SJSA1 (cell line): ENCODE data around the gene AFG1L. TPM values are rescaled to one million over a fixed set of nuclear protein-coding genes. Genes with fewer than 3 reads are reported as not detected.

Experiments
- DNase-seq, 2 experiments: peaks; one replicate each; pipeline ENCODE4 v3.0.0-alpha.2; 2015 to 2020; ENCODE audit warnings: low spot score in 2 of 2, low read depth in 1 of 2
- H3K27ac ChIP-seq: fragments of 250-450 bp; sonication (Bioruptor Pico); 2 replicates; pipeline ENCODE4 v1.5.1; 2020; ENCODE audit warnings: mild to moderate bottlenecking, moderate library complexity
- H3K27me3 ChIP-seq: fragments of 250-450 bp; sonication (Bioruptor Pico); replicated peaks from 2 replicates; pipeline ENCODE4 v1.5.1; 2020; ENCODE audit warnings: mild to moderate bottlenecking, moderate library complexity
- H3K36me3 ChIP-seq: fragments of 250-450 bp; sonication (Bioruptor Pico); 2 replicates; pipeline ENCODE4 v1.5.1; 2020; ENCODE audit warnings: mild to moderate bottlenecking
- H3K4me1 ChIP-seq: fragments of 250-450 bp; sonication (Bioruptor Pico); replicated peaks from 2 replicates; pipeline ENCODE4 v1.6.1; 2021; ENCODE audit warnings: mild to moderate bottlenecking
- H3K4me3 ChIP-seq: fragments of 250-450 bp; sonication (Bioruptor Pico); 2 replicates; pipeline ENCODE4 v1.5.1; 2020; ENCODE audit warnings: mild to moderate bottlenecking
- H3K9me3 ChIP-seq: fragments of 250-450 bp; sonication (Bioruptor Pico); replicated peaks from 2 replicates; pipeline ENCODE4 v1.5.1; 2020; ENCODE audit warnings: mild to moderate bottlenecking
- total RNA-seq: library from RNA; depleted of rRNA; stranded (reverse); fragments of >200 nt; shearing (Covaris generic); gene quantifications from 2 replicates; pipeline ENCODE4 v1.2.3, GENCODE V29; 2014

AFG1L gene
- total RNA-seq, 1 experiment from 2014 or later, result 3.0 TPM

DNA sequence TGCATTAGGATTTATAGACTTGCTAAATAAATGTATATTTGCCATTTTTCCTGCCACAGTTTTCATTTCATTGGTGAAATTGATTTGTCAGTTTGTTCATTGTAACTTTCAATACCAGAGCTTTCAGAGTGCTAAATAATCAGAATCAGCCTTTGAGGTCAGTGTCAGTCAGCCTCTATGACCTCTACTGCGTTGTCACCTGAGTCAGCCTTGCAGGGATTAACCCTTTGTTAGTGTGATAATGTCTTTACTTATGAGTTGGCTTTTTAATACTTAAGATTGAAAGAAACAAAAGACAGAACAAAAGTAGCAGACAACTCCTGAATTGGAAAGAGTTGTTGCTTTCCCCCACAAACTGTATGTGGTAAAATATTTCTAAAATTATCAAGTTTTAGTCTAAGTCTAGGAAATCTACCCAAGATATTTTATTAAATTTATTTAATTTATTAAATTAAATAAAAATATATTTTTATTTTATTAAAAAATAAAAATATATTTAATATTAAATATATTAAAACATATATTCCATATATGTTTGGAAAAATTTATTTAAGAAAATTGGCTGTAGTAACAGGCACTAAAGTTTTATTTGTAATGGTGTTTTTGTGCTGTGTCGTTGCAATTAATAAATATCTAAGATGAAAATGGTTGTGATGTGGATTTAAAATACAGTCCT, 125.2 kb downstream of the AFG1L start:
- Histone ChIP-seq H3K27ac (no peak overlapping the region), H3K27me3 (no peaks in the 10 kb centered on the region), H3K4me3 (no peak overlapping the region), H3K4me1 (no peaks in the 10 kb centered on the region), H3K9me3 (no peaks in the 10 kb centered on the region), H3K36me3 (no peaks in the 10 kb centered on the region)
- DNase-seq, result no peak

DNA sequence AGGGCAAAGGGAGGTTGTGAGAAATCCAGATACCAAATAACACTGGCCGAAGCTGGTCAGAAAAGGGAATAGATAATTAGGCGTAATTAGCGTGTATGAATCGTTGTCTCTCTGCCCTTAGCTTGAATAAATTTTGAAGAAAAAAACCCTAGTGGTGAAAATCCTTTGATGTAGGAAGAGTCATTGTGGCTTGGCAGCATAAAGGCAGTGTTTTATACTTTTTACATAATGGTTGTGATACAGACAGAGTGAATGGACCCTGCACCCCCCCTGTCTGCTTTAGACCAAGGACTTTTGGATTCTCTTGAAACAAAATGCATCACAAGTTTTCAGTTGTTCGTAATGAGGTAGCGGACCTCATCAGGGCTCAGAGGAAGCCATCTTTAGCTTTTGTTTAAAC, 126.5 kb downstream of the AFG1L start:
- Histone ChIP-seq H3K36me3 (no peaks in the 10 kb centered on the region), H3K27ac (no peak overlapping the region), H3K4me3 (no peak overlapping the region), H3K9me3 (no peaks in the 10 kb centered on the region), H3K27me3 (no peaks in the 10 kb centered on the region), H3K4me1 (no peaks in the 10 kb centered on the region)
- DNase-seq, result no peak

DNA sequence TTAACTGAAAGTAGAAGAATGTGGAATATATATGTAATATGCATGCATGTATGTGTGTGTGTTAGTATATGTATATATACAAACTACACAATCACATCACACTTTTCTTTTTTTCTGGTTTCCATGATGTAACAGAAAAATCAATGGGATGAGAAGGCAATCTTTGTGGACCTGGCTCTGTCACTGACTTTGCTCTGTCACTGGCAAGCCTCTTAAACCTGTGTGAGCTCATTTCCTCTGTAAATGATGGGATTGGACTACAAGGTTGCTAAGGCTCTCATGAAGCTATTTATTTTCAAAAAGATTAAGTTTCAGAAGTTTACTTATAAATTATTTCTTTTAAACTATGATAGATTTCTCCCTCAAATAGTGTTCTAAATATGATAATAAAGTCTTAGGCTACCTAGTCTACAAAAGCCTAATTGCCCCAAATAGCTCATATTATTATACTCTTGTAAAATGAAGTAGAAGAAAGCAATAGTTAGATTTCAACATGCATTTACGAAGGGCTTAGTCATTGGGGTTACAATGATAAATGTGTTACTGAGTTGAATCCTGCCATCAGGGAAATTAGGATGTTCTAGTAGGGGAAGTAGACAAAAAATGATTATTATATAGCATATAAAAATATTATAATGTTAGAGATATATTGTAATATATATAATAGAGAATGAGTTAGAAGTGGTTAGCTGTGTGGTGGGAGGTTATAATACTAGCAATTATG, 129.3 kb downstream of the AFG1L start:
- no peak overlapping the region for H3K27ac ChIP-seq
- no peaks in the 10 kb centered on the region for H3K9me3 ChIP-seq
- DNase-seq, result no peak
- H3K4me1 ChIP-seq, result no peaks in the 10 kb centered on the region
- no peaks in the 10 kb centered on the region for H3K27me3 ChIP-seq
- no peak overlapping the region for H3K4me3 ChIP-seq
- no peaks in the 10 kb centered on the region for H3K36me3 ChIP-seq

DNA sequence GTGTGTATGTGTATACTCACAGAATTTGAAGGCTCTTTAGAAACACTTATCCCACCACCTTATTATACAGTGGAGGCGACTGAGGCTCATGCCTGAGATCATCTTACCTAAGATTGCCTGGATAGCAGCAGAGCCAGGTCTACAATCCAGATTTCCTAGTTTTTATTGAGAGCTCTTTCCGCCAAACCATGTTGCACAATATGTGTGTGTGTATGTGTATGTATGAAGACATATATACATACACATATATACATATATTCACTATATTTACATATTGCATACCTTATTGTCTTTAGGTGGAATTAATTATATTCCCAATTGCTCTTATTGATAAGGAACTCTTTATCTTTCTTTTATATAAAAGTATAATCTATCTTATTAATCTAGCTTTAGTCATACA, 130.6 kb downstream of the AFG1L start:
- no peaks in the 10 kb centered on the region for H3K36me3 ChIP-seq
- H3K4me1 ChIP-seq, result no peaks in the 10 kb centered on the region
- H3K9me3 ChIP-seq, result no peaks in the 10 kb centered on the region
- H3K27ac ChIP-seq, result no peak overlapping the region
- DNase-seq, result no peak
- no peaks in the 10 kb centered on the region for H3K27me3 ChIP-seq
- H3K4me3 ChIP-seq, result no peak overlapping the region

DNA sequence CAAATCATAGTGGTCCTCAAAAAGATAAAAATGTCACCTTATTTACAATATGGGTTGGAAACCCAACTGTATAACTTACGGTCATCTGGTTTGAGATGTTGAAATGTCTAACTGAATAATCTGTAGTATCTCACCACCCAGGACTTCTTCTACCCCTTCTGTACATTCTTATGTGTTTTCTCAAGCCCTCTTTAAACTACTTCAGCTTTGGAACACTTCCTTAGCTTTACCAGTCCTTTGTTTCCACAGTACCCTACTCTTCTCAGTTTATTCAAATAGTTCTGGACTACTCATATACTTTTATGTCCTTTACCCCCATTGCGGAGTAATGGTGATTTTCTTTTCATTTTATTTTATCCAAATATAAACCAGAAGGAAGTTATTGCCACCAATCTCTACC, 137.3 kb downstream of the AFG1L start:
- H3K27ac ChIP-seq, result no peak overlapping the region
- DNase-seq, result no peak
- H3K36me3 ChIP-seq, result no peaks in the 10 kb centered on the region
- H3K4me3 ChIP-seq, result no peak overlapping the region
- no peaks in the 10 kb centered on the region for H3K4me1 ChIP-seq
- no peaks in the 10 kb centered on the region for H3K27me3 ChIP-seq
- H3K9me3 ChIP-seq, result no peaks in the 10 kb centered on the region

DNA sequence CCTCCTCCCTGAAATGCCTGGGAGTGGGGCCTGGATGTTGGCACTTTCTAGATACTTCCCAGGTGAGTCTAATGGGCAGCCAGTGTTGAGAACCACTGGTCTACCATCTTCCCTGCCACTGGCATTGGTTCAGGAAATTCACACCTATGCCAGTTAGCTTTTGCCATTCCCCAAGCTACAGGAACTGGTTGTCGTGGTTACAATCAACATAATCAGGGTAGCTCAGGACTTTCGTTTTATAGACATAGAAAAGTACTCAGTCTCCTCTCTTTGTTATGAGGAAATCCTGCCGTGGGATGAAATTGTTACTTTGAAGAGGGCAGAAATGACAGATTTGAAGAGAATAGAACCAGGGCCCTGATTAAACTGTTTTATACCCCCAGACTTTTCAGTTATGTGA, 137.9 kb downstream of the AFG1L start:
- no peak for DNase-seq
- H3K9me3 ChIP-seq, result no peaks in the 10 kb centered on the region
- H3K36me3 ChIP-seq, result no peaks in the 10 kb centered on the region

DNA sequence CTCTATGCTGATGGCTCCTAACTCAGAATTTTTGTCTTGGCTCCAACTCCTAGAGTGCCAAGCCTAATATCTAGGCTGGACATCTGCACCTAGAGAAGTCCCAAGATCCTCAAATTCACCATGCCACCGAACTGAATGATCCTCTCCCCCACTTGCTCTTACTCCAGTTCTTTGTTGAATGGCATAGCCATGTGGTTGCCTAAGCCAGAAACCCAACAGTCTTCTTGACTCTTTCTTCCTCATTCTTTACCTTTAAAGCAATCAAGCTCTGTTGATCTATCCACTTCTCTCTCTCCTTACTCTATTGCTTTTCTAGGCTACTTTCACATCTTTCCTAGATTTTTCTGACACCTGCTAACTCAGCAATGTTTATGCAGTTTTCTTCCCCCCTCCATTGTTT, 139.4 kb downstream of the AFG1L start:
- H3K9me3 ChIP-seq, result no peaks in the 10 kb centered on the region
- DNase-seq, result no peak
- H3K36me3 ChIP-seq, result no peaks in the 10 kb centered on the region
- no peak overlapping the region for H3K27ac ChIP-seq
- no peak overlapping the region for H3K4me3 ChIP-seq
- H3K4me1 ChIP-seq, result no peaks in the 10 kb centered on the region
- H3K27me3 ChIP-seq, result no peaks in the 10 kb centered on the region

More for the DNA sequence above, 137.9 kb downstream of the AFG1L start:
- H3K27me3 ChIP-seq, result no peaks in the 10 kb centered on the region
- no peak overlapping the region for H3K4me3 ChIP-seq
- H3K27ac ChIP-seq, result no peak overlapping the region
- H3K4me1 ChIP-seq, result no peaks in the 10 kb centered on the region

DNA sequence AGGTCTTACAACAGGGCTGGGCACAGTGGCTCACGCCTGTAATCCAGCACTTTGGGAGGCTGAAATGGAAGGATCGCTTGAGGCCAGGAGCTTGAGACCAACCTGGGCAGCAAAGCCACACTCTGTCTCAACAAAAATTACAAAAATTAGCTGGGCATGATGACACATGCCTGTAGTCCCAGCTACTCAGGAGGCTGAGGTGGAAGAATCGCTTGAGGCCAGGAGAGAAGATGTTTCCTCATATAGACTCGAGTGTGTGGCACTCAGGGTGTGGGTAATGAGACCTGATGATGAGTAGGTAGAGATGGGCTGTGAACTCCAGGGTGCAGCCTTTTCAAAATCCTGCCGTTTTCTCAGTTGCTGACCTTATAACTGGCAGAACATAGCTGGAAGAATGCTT, 140.5 kb downstream of the AFG1L start:
- DNase-seq, result no peak
- no peaks in the 10 kb centered on the region for H3K9me3 ChIP-seq

DNA sequence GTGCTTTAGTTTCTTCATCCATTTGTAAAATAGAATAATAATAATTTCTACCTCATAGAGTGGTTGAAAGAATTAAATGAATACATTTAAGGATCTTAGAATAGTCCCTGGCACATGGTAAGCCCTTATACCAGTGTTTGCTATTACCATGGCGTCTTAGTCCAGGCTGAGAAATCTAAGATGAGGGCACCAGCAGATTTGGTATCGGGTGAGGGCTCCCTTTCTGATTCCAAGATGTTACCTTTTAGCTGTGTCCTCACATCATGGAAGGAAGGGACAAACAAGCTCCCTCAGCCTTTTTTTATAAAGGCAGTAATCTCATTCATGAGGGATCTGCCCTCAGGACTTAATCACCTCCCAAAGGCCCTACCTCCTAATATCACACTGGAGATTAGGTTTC, 141.9 kb downstream of the AFG1L start:
- DNase-seq, result no peak
- Histone ChIP-seq H3K4me3 (no peak overlapping the region), H3K4me1 (no peaks in the 10 kb centered on the region), H3K36me3 (no peaks in the 10 kb centered on the region), H3K9me3 (no peaks in the 10 kb centered on the region), H3K27me3 (no peaks in the 10 kb centered on the region), H3K27ac (no peak overlapping the region)

More for the DNA sequence above, 140.5 kb downstream of the AFG1L start:
- H3K36me3 ChIP-seq, result no peaks in the 10 kb centered on the region
- H3K4me3 ChIP-seq, result no peak overlapping the region
- H3K27me3 ChIP-seq, result no peaks in the 10 kb centered on the region
- no peak overlapping the region for H3K27ac ChIP-seq
- H3K4me1 ChIP-seq, result no peaks in the 10 kb centered on the region

DNA sequence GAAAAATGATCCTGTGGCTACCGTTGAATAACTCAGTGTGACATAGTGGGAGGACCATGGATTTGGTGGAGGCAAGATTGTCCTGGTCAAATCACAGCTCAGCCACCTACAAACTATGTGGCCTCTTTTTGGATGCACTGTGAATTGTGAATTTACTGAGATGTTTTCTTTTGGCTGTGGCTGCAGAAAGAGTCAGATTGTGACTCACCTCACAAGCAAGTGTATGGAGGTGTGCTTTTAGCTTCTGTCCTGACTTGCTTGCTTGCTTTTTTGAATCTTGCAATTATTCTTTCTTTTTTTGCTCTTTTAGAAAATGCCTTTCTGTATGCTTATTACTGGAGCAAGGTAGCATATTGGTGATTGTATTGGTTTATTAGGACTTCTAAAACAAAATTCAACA, 143.0 kb downstream of the AFG1L start:
- Histone ChIP-seq H3K9me3 (no peaks in the 10 kb centered on the region), H3K36me3 (no peaks in the 10 kb centered on the region), H3K27ac (no peak overlapping the region), H3K27me3 (no peaks in the 10 kb centered on the region), H3K4me1 (no peaks in the 10 kb centered on the region), H3K4me3 (no peak overlapping the region)
- DNase-seq, result no peak

DNA sequence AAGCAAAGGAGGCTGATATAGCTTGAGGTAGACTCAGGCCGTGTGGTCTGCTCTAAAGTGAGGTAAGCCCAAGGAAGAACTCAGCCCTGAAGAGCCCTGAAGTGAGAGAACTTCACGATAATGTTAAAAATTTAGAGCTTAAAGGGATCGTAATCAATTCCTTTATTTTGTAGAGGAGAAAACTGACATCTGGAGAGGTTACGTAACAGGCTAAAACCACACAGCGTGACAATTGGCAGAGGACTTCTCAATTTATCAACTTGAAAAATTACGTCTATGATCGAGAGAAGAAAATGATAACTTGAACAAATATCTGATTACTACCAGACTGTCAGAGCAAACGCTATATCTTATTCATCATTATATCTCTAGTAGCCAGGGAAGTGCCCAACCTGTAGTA, 144.1 kb downstream of the AFG1L start:
- no peaks in the 10 kb centered on the region for H3K36me3 ChIP-seq
- no peaks in the 10 kb centered on the region for H3K9me3 ChIP-seq
- no peaks in the 10 kb centered on the region for H3K27me3 ChIP-seq
- H3K4me1 ChIP-seq, result no peaks in the 10 kb centered on the region
- H3K4me3 ChIP-seq, result no peak overlapping the region
- H3K27ac ChIP-seq, result no peak overlapping the region
- DNase-seq, result no peak

DNA sequence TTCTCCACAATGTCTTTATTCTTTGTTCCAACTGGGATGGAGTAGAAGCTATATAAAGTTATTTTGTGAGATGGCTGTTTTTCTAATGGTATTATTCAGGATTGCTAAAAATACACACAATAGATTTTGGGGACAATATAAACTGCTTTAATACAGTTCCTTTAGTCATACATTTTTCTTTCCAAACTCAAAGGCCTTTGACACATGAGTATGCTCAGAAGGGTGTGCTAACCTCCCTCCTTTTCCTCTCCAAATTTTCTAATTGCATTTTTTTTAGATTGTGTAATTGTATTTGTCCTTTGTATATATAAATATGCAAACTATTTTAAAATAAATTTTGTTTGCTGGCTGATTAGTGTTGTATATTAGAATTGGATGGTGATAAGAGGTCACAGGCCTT, 146.3 kb downstream of the AFG1L start:
- Histone ChIP-seq H3K4me3 (no peak overlapping the region), H3K9me3 (no peaks in the 10 kb centered on the region), H3K27ac (no peak overlapping the region), H3K4me1 (no peaks in the 10 kb centered on the region), H3K27me3 (no peaks in the 10 kb centered on the region), H3K36me3 (no peaks in the 10 kb centered on the region)
- no peak for DNase-seq

DNA sequence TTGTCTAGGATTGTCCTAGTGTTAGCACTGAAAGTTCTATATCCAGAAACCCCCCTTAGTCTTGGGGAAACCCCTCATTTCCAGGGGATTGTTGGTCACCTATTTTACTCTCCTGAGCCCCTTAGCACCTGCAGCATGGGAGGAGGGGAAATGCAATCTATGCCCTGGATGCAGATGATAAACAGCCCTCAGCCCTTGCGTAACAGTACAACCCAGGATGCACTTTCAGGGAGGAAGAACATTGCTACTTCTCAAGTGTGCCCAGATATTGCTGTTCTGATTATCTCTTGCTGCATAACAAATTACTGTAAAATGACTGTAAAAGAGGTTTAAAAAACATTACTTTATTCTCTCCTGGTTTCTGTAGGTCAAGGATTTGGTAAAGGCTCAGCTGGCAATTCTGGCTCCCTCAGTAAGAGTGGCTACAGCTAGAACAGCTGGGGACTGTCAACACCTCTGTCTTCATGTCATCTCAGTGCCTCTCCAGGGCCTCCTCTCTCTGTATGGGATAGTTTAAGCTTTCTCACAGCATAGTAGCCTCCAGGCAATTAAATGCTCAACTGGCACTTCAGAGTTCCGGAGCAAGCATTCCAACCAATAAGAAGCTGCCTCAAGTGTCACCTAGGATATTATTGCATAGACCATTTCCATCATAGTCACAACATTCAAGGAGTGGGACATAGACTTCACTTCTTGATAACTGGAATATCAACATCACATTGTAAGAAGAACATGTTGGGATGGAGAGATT, 148.1 kb downstream of the AFG1L start:
- H3K36me3 ChIP-seq, result no peaks in the 10 kb centered on the region
- no peaks in the 10 kb centered on the region for H3K9me3 ChIP-seq
- H3K27me3 ChIP-seq, result no peaks in the 10 kb centered on the region
- H3K4me1 ChIP-seq, result no peaks in the 10 kb centered on the region
- no peak overlapping the region for H3K4me3 ChIP-seq
- no peak overlapping the region for H3K27ac ChIP-seq
- DNase-seq, result no peak

DNA sequence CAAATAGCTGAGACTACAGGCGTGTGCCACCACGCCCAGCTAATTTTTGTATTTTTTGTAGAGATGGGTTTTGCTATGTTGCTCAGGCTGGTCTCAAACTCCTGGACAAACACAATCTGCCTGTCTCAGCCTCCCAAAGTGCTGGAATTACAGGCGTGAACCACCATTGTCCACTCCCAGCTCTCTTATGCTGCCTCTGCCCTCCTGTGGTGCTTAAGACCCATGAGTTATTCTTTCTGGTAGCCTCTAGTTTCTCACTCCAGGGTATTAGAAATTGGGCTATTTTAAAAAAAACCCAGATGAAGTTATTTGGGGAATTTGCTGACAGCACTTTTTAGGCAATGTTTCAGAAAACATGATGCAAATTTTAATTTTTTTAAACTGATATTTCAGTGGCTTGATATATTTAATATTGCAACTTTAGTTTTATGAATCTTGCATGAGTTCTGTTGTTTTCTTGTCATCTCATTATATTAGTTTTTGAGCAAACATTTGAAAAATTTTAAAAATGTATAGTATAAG, 151.8 kb downstream of the AFG1L start:
- Histone ChIP-seq H3K9me3 (no peaks in the 10 kb centered on the region), H3K27ac (no peak overlapping the region), H3K27me3 (no peaks in the 10 kb centered on the region), H3K36me3 (no peaks in the 10 kb centered on the region), H3K4me3 (no peak overlapping the region), H3K4me1 (no peaks in the 10 kb centered on the region)
- no peak for DNase-seq
